Non-pigmented ciliary epithelial cell (primary cell): ENCODE results near the gene IFI16.
"Not testable (repeated sequence)": the region's sequence is repeated elsewhere in the genome, so short reads cannot be mapped to it uniquely, and the experiment has no call there.

Experiments used
- DNase-seq: peaks from one replicate; pipeline ENCODE4 v3.0.0-alpha.2; 2010; ENCODE audit warnings: low read depth

Gene IFI16

GRCh38 chr1:159008744-159009188 lies 941 bp upstream of the IFI16 start:
- DNase-seq: no peak

GRCh38 chr1:159009287-159009686 lies 420 bp upstream of the IFI16 start:
- no peak for DNase-seq

- no peak for DNase-seq
These were observed 684 bp downstream of the IFI16 start for GRCh38 chr1:159010391-159010790.

- DNase-seq: not testable (repeated sequence)
These were observed 1.3 kb downstream of the IFI16 start for GRCh38 chr1:159011001-159011400.

GRCh38 chr1:159011751-159012150 lies 2.0 kb downstream of the IFI16 start:
- no peak for DNase-seq

GRCh38 chr1:159012495-159012894 lies 2.8 kb downstream of the IFI16 start:
- no peak for DNase-seq

GRCh38 chr1:159014003-159014571 lies 4.4 kb downstream of the IFI16 start:
- DNase-seq: no peak

GRCh38 chr1:159014851-159015250 lies 5.1 kb downstream of the IFI16 start:
- no peak for DNase-seq

- peak; percentile 81 for DNase-seq
These were observed 5.8 kb downstream of the IFI16 start for GRCh38 chr1:159015440-159015909.

GRCh38 chr1:159023723-159024122 lies 14.0 kb downstream of the IFI16 start:
- DNase-seq: no peak

GRCh38 chr1:159025043-159025442 lies 15.3 kb downstream of the IFI16 start:
- no peak for DNase-seq

GRCh38 chr1:159026841-159027240 lies 17.1 kb downstream of the IFI16 start:
- DNase-seq: not testable (repeated sequence)

- DNase-seq: no peak
These were observed 20.6 kb downstream of the IFI16 start for GRCh38 chr1:159030311-159030710.

- no peak for DNase-seq
These were observed 21.3 kb downstream of the IFI16 start for GRCh38 chr1:159030877-159031447.

- peak; percentile 75 for DNase-seq
These were observed 30.5 kb downstream of the IFI16 start for GRCh38 chr1:159040206-159040605.

GRCh38 chr1:159040893-159041724 lies 31.4 kb downstream of the IFI16 start:
- DNase-seq: no peak

- not testable (repeated sequence) for DNase-seq
These were observed 36.8 kb downstream of the IFI16 start for GRCh38 chr1:159046486-159046885.

- no peak for DNase-seq
These were observed 41.7 kb downstream of the IFI16 start for GRCh38 chr1:159051436-159051835.

GRCh38 chr1:159054427-159054826 lies 44.7 kb downstream of the IFI16 start:
- DNase-seq: no peak

GRCh38 chr1:159055181-159055641 lies 45.5 kb downstream of the IFI16 start:
- no peak for DNase-seq

- no peak for DNase-seq
These were observed 46.5 kb downstream of the IFI16 start for GRCh38 chr1:159056069-159056698.

- no peak for DNase-seq
These were observed 49.0 kb downstream of the IFI16 start for GRCh38 chr1:159058751-159059150.
